ENCODE measurements around the gene TPT1.
"Not testable (repeated sequence)": the region's sequence is repeated elsewhere in the genome, so short reads cannot be mapped to it uniquely, and the experiment has no call there.

The TPT1 gene

DNA sequence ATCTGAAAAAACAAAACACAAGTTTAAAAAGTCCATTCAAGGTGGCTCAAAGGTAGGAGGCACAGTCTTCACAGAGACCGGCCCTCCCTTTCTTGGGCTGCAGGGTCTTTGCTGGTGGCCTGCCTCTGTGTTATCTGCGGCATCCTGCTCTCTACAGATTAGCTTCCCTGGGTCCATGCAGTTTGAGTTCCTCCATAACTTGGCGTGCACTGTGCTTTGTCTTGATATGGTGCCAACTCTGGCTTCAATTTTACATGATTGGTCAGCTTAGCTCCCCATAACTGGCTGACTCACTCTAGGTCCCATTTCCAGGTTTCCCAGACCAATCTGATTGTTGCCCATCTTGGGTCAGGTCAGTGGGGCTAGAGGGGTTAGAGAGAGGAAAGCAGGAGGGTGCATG lies 41.8 kb downstream of the TPT1 start:
- DNase-seq, result no peak

DNA sequence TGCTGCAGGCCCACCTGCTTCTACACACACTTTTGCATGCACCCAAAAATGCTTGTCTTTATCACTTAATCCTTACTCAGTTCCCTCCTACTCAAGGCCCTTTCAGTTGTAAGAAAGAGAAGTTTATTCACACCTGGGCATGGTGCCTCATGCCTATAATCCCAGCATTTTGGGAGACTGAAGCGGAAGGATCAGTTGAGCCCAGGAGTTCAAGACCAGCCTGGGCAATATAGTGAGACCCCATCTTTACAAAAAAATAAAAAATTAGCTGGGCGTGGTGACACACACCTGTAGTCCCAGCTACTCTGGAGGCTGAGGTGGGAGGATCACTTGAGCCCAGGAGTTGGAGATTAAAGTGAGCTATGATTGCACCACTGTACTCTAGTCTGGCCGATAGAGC lies 42.4 kb downstream of the TPT1 start:
- DNase-seq, result not testable (repeated sequence)

DNA sequence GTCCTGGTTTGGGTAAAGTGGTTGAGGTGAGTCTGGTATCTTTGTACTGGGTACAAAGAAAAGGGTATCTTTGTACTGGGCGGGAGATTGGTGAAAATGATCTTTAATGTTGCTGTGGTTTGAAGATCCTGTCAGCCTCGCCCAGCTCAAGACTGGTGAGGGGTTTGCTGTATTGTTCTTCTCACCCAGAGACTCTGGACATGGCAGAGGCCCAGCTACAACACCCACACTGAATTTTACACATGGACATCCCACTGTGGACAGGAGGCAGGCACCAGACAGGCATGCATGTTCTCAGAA lies 42.8 kb downstream of the TPT1 start:
- no peak for DNase-seq

DNA sequence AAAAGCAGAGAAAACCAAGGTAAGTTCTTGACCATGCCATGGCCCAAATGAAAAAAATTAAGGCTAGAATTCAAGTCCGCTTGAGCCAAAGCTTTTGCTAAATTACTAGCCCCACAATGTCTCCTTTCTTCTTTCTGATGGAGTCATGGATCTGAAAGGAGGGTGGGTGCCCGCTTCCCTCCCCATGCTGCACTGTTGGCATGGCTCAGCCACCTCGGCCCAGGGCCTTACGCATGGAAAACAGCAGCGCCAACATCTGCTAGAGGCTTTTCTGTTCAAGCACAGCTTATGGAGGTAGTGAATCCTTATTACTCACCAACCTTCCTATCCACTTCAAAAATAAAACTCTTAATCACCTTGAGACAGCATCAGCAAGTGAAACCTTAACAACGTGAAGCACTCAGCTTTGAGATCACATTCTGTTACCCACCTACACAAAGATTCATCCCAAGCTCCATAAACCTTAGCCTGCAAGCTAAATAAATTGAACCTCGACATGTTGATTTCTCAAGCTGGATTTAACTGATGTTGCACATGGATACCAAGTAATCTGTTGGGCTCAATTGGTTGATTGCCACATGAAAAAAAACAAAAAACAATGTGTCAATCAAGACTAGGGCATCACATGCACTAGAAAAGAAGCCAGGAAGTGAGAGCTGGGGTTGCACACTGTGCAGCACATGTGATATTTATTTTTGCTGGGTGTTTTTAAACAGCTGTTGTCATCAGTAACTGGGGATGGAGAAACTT lies 43.4 kb downstream of the TPT1 start:
- DNase-seq, result no peak

DNA sequence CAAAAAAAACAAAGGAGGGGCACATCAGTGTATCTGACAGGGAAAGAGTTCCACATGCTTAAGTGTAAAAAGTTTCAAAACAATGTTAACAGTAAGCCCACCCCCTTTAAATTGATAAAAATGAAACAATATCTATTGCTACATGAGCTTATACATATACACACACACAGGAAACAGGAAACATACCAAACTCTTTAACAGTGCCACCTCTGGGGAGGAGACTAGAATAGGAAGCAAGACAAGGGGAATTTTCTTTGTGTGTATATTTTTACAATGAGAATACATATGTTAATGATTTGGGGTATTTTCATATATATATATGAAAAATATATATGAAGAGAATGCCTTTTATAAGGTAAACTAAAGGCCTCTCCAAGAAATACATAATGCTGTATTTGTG lies 44.7 kb downstream of the TPT1 start:
- DNase-seq, result no peak

DNA sequence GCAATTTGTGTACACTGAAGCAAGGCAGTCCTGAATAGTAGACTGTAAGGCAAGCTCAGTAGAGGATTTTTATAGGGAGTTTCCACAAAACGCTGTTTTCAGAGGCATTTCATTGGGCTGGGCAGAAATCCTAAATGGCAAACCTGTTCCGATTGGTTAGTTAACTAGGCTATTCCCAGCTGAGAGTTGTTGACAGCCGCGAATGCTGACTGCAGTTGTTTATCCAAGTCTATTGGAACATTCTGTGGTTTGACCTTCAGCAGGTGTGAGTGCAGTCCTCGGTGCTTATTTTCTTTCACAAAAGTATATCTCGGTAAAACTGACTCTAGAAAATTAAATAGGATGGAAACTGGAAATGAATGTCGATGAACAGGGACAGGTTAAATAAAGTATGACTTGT lies 45.4 kb downstream of the TPT1 start:
- no peak for DNase-seq

DNA sequence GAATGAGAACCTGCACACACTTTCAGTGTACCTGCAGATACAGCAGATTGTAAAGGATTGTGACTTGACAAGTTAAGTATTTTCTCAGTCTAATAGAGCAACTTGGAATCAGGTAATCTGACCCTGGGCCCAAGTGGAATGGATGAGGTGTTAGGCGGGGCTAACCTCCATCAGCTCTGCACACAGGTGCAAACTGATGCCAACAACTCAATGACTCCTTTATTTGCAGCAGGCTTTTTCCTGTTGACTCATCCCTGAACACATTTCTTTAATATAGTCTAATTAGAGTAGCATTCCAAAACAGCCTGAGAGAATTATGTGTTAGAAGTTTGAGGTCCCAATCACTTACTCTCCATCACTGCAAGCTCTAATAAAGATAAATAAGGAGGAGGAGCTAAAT lies 48.8 kb downstream of the TPT1 start:
- no peak for DNase-seq

DNA sequence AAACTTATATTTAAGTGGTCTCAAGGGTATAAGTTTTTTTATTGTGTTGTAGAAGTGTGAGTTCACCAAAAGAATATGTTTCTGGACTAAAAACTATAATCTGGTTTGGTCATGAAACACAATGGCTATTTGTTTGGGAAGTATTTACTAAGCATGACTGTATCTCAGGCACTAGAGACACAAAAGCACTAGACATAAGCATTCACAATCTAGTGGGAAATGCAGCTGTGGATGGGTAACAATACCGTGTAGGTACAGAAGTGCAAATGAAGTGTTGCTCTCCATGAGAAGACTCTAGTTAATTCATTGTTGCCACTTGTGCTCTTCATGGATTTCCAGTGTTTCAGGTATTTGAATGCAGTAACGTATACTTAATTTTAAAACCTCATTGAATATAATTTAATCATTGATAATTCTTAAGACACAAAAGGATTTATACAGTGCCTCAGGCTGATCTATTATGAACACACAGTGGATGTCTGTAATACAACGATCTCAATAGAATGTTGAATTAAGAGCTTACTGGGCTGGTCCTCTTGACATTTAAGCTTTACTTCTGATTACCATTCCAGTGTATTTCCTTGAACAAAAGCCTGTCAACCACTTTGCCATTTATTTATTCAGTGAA lies 50.9 kb downstream of the TPT1 start:
- DNase-seq, result no peak
